SK-N-MC (cell line): ENCODE results near the gene GGT1.

Experiments used
- EZH2 ChIP-seq: fragments of 200-600 bp; sonication (generic); IDR thresholded peaks from one replicate; pipeline ENCODE4 v1.6.1; 2017; ENCODE audit warnings: antibody characterized with exemption
- FOXP2 ChIP-seq: optimal IDR thresholded peaks from 2 replicates; pipeline ENCODE3; 2011; ENCODE audit warnings: mild to moderate bottlenecking, moderate library complexity; ENCODE audit not compliant: insufficient read depth; ENCODE audit errors: extremely low read length, control extremely low read depth
- POLR2AphosphoS5 ChIP-seq: IDR thresholded peaks from 2 replicates; pipeline ENCODE4 v1.6.1; 2012; ENCODE audit warnings: mild to moderate bottlenecking, low read depth, low read length, borderline replicate concordance

GRCh38 chr22:24565077-24565476, 37.9 kb upstream of the GGT1 start:
- TF ChIP-seq POLR2AphosphoS5 (no peak), EZH2 (no peak), FOXP2 (no peak)
